H54 (cell line): ENCODE results near the gene SLC16A10.
"Not testable (repeated sequence)": the region's sequence is repeated elsewhere in the genome, so short reads cannot be mapped to it uniquely, and the experiment has no call there.

ENCODE experiments used
- DNase-seq: peaks from one replicate; pipeline ENCODE4 v3.0.0; 2011; ENCODE audit warnings: low spot score, mixed read lengths; ENCODE audit not compliant: insufficient read length
- FAIRE-seq: peaks from 3 replicates; lab custom pipeline; 2011; peaks lifted over from hg19 to GRCh38; lab: Jason Lieb, UNC
- POLR2A ChIP-seq: IDR thresholded peaks from 2 replicates; pipeline ENCODE4 v1.6.1; 2011; ENCODE audit warnings: low read depth, mild to moderate bottlenecking, low read length

SLC16A10 gene

DNA sequence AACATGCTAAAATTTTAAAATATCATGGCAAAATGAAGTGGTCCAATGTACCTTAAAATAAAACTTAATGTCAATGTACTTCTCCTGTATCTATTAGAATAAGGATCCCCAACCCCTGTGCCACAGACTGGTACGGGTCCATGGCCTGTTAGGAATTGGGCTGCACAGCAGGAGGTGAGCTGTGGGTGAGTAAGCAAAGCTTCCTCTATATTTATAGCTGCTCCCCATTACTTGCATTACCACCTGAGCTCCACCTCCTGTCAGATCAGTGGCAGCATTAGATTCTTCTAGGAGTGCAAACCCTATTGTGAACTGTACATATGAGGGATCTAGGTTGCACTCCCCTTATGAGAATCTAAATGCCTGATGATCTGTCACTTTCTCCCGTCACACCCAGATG lies 86.0 kb downstream of the SLC16A10 start:
- no peak for FAIRE-seq
- no peak for TF ChIP-seq POLR2A
- no peak for DNase-seq

GRCh38 chr6:111173946-111174345 lies 86.6 kb downstream of the SLC16A10 start:
- no peak for FAIRE-seq
- DNase-seq = no peak
- TF ChIP-seq POLR2A = no peak

DNA sequence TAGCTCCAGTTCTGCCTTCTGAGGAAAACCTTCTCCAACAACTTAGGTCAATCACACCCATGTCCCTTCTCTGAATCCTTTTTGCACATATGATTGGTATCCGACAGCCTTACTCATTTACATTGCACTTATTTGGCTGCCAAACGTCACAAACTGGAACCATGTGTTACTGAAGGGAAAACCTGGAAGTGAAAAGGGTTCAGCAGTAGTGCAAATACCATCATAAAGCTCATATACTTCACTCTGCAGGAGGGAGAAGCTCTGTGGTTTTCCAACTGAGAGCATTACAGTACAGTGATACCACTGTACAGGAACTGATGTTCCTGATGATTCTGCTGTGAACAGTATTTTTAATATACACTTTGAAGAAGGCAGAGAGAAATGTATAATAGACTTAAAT lies 87.8 kb downstream of the SLC16A10 start:
- FAIRE-seq (no peak), DNase-seq (no peak)
- no peak for TF ChIP-seq POLR2A

GRCh38 chr6:111176038-111176759 lies 88.9 kb downstream of the SLC16A10 start:
- DNase-seq (no peak), FAIRE-seq (no peak)
- TF ChIP-seq POLR2A = no peak

DNA sequence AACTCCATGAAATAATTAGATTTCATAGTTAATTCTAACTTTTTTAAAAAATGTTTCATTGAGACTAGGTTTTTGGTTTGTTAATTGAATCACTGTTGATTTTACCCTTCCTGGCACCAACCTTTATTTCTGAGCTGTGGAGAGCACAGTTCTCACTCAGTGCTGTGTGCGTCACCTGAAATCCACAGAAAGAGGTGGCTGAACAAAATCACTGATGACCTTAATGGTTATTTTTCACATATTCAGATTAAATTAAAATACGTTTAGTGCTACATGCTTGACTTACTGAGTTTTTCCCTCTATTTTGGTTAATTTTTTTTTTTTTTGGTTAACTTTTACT lies 89.4 kb downstream of the SLC16A10 start:
- DNase-seq (no peak), FAIRE-seq (no peak)
- TF ChIP-seq POLR2A = no peak

- FAIRE-seq (no peak), DNase-seq (no peak)
- no peak for TF ChIP-seq POLR2A
Measured at GRCh38 chr6:111177131-111177530, 89.8 kb downstream of the SLC16A10 start.

DNA sequence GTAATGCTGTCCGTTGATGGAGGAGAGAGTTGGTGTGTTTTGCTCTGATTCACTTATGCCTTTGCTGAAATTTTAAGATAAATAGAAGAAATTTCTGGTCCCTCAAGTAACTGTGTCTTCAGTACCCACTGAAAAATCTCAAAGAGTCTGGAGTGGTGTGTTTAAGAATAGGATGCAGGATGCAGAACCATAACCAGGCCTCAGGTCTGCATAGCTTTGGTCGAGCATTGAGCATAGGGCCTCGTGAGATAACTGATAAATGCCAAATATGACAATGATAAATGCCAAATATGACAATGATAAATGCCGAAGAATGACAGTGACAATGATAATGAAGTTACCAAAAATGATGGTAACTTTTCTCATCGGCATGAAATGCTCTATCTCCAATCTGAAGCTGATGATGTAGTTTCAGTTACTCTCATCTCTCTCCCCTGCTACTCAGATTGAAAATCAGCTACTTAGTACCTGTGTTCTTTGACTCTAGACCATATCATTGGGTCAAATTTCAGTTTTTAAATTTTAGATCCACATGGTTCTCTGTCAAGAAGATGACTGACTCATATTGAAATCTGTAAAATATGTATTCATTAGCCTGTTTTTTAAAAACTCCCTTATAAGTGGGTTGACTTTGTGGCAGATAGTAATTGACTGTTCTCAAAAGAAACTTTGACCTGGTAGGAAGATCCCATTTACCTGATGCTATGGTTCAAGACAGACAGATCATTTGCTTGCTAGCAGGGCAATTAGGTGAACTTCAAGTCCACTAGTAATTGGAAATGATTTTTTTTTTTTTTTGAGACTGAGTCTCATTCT lies 96.6 kb downstream of the SLC16A10 start:
- no peak for FAIRE-seq
- no peak for DNase-seq
- no peak for TF ChIP-seq POLR2A

DNA sequence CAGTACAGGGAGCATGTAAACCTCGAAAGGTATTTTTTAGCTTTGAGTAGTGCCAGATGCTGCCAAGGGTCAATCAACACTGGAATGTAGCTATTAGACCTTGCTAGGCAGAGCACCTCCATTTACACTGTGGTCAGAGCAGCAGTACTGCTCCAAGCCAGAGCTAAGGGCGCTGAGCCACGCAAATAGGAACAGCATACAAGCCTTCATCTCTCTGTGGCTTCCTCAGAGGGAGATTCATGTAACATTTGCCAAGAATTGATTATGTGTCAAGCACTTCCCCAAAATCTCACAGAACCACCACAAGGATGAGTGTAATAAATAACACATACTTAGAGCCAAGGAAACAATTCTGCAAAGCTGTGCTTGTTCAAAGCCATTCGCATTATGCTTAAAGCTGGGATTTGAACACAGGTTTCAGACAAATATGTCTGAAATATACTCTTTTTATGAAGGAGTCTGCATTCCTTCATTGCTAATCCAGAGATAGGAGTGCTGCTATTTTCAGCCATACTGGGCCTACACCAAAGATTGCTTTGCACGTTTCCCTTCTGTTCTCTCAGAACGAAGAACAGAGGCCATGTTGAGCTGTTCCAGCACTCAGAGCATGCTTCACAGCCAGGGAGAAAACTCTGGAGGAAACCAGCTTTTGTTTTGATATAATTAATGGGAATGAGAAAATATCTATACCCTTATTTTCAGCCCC lies 97.7 kb downstream of the SLC16A10 start:
- no peak for DNase-seq
- FAIRE-seq = no peak
- TF ChIP-seq POLR2A = no peak

DNA sequence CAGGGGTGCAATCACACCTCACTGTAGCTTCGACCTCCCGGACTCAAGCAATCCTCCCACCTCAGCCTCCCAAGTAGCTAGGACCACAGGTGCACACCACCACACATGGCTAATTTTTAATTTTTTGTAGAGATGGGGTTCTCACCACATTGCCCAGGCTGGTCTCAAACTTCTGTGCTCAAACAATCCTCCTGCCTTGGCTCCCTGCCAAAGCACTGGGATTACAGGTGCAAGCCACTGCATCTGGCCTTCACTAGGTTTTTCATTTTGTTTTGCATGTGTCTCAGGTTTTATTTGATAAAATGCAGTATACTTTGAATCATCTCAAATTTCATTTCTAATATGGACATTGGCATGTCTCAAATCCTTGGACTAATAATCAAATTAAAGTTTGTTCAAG lies 98.7 kb downstream of the SLC16A10 start:
- FAIRE-seq (no peak), DNase-seq (no peak)
- no peak for TF ChIP-seq POLR2A

- FAIRE-seq = no peak
- no peak for TF ChIP-seq POLR2A
- no peak for DNase-seq
Measured at GRCh38 chr6:111187874-111188273, 100.6 kb downstream of the SLC16A10 start.

- not testable (repeated sequence) for DNase-seq, FAIRE-seq
Measured at GRCh38 chr6:111189666-111190210, 102.4 kb downstream of the SLC16A10 start.

DNA sequence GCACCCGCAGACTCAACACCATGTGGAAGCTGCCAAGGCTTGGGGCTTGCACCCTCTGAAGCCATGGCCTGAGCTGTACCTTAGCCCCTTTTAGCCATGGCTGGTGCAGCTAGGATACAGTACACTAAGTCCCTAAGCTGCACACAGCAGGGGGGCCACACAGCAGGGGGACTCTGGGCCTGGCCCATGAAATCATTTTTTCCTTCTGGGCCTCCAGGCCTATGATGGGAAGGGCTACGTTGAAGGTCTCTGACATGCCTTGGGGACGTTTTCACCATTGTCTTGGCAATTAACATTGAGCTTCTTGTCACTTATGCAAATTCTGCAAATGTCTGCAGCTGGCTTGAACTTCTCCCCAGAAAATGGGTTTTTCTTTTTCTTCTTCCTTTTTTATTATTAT lies 103.3 kb downstream of the SLC16A10 start:
- no peak for FAIRE-seq
- DNase-seq = no peak
- no peak for TF ChIP-seq POLR2A

- FAIRE-seq, DNase-seq: not testable (repeated sequence)
Measured at GRCh38 chr6:111191136-111191535, 103.8 kb downstream of the SLC16A10 start.
